ENCODE results near the gene TACR2. TPM values are rescaled to one million over a fixed set of nuclear protein-coding genes. Genes with fewer than 3 reads are reported as not detected.

TACR2 gene
- total RNA-seq = under 0.01 TPM in 1 of 2 replicates, not detected in the other

DNA sequence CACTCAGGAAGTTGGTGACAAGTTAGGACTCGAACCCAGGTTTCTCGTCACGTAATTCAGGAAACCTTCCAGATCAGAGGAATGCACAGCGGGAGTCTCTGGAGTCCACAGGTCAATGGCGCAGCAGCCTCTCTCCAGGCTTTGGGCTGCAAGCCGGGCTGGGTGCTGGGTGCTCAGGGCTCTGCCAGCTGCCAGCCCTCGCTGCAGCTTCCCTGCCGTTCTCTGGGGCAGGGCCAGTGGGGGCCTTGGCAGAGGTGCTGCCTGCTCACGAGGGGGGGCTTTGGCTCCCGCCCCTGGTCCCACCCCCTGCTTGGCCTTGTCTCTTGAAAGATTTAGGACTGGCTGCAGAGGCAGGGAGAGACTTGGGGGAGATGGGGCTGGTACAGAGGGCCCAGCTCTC, at the start of gene TACR2:
Gene TACR2 (minus strand): TSS at position 224 of the 400 bp plus-strand sequence. CDS start 595 bp downstream, outside the sequence.

DNA sequence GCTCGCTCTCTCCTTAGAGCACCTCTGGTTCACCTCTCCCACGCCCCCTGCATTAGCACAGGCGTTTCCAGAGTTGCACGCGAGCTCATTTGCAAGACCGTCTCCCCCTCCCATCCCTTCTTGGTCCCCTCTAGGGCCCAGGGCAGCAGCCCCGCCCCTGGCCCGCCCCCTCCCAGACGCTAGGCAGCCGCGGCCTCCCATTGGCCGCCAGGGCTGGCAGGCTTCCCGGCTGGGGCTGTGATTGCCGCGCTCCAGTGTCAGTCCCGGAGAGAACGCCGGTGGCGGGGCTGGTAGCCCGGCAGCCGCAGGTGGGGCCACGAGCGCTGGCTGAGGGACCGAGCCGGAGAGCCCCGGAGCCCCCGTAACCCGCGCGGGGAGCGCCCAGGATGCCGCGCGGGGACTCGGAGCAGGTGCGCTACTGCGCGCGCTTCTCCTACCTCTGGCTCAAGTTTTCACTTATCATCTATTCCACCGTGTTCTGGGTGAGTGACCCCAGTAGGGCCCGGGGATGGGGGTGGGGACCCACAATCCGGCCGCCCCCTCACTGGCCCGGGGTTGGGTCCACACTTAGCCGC, 34.6 kb upstream of the TACR2 start, which contains the start of gene TSPAN15:
Gene TSPAN15 (plus strand): TSS at position 257 of the 575 bp plus-strand sequence. CDS start 130 bp downstream, at position 387.

Other genes starting within 250 kb of the TACR2 start
- gene SUPV3L1, start 236.7 kb downstream of the TACR2 start, total RNA-seq = 23.2 and 29.6 TPM in 2 replicates
- gene HKDC1, start 196.6 kb downstream of the TACR2 start, total RNA-seq = under 0.01 and 0.77 TPM in 2 replicates
- 93.5 and 113 TPM in 2 replicates for gene HK1, start 138.4 kb downstream of the TACR2 start, total RNA-seq
- gene TSPAN15, start 34.5 kb upstream of the TACR2 start, total RNA-seq = 2.1 TPM in 1 of 2 replicates, not detected in the other
- gene NEUROG3, start 156.5 kb upstream of the TACR2 start, total RNA-seq = not detected in 2 replicates
- gene FAM241B, start 213.3 kb upstream of the TACR2 start, total RNA-seq = 0.09 and 0.16 TPM in 2 replicates

All from bronchial smooth muscle cell (primary cell).